GM18505 (cell line): Measurements from ENCODE around the gene RRP8.

Source experiments
- ATAC-seq: cut with Tn5 transposase; IDR thresholded peaks from one replicate; pipeline ENCODE4 v1.9.1; 2021; ENCODE audit not compliant: unreplicated experiment
- POLR2A ChIP-seq: IDR thresholded peaks from 4 replicates; pipeline ENCODE4 v1.6.1; 2011; ENCODE audit warnings: borderline replicate concordance; ENCODE audit not compliant: insufficient read depth, insufficient read length; ENCODE audit errors: extremely low read depth

RRP8 gene

DNA sequence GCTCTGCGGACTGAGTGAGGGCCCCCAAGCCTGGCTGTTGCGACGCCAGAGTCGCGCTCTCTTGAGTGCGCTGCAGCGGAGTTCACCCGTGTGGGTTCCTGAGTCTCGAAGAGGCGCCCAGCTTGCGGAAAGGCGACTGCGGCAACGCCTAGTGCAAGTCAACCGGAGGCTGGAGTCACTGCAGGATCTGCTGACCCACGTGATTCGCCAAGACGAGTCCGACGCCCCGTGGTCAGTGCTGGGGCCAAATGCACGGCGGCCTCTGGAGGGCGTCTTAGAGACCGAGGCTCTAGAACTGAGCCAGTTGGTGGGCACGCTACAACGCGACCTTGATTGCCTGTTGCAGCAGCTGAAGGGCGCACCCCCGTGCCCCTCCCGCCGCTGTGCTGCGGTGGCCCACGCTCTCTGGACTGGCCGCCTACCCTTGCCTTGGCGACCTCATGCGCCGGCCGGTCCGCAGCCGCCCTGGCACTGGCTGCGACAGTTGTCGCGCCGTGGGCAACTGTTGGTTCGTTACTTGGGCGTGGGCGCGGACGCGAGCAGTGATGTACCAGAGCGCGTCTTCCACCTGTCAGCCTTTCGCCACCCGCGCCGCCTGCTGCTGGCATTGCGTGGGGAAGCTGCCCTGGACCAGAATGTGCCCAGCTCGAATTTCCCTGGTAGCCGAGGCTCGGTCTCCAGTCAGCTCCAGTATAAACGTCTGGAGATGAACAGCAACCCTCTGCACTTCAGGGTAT is 32.6 kb downstream of the RRP8 start:
- no peak for TF ChIP-seq POLR2A
- no peak for ATAC-seq

GRCh38 chr11:6569706-6570105 is 33.7 kb downstream of the RRP8 start:
- no peak for ATAC-seq
- TF ChIP-seq POLR2A = no peak

- TF ChIP-seq POLR2A = no peak
- ATAC-seq = no peak
Observed at GRCh38 chr11:6568191-6568918, 35.1 kb downstream of the RRP8 start.

GRCh38 chr11:6567371-6567745 is 36.1 kb downstream of the RRP8 start:
- no peak for ATAC-seq
- TF ChIP-seq POLR2A = no peak

GRCh38 chr11:6566704-6567370 is 36.6 kb downstream of the RRP8 start:
- TF ChIP-seq POLR2A = no peak
- ATAC-seq = no peak

GRCh38 chr11:6565988-6566703 is 37.3 kb downstream of the RRP8 start:
- no peak for ATAC-seq

DNA sequence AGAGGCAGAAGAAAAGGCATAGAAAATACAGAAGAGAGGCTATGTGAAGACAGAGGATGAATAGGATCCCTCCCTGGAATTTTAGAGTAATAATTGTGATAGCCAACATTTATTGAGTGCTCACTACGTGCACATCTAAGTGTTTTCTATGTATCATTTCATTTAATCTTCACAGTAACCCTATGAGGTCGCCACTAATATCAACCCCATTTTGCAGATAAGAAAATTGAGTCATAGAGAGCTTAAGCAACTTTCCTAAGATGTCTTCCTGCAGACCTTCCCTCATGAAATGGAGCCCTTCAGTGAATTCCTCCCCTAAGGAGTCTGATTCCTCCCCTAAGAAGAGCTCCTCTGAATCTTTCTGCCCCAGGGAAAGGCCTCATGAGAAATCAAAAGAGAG is 38.1 kb downstream of the RRP8 start:
- no peak for ATAC-seq
- TF ChIP-seq POLR2A = no peak

More at GRCh38 chr11:6565988-6566703, 37.3 kb downstream of the RRP8 start:
- TF ChIP-seq POLR2A = no peak

- TF ChIP-seq POLR2A = no peak
- ATAC-seq = no peak
Observed at GRCh38 chr11:6563667-6564066, 39.7 kb downstream of the RRP8 start.

DNA sequence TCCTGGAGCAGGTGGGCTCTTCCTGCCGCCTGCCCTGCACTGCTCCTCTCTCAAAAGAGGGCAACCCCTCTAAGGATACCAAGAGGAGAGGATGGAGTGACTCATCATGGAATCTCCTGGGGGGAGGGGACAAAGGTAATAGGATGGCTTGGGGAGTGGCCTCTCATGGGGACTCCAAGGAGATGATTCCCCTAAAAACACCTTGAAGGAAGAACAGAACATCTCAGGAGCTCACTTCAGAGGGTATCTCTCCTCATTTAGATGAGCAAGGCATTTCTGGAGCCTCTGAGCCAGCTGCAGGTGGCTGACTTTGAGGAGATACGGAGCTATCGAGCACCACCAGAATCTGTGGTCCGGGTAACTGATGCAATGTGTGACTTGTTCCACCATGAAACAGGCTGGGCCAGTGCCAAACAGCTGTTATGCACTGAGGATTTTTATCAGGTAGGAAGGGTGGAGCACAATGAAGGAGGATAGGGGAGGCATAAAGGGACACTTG is 40.2 kb downstream of the RRP8 start:
- no peak for ATAC-seq
- no peak for TF ChIP-seq POLR2A

DNA sequence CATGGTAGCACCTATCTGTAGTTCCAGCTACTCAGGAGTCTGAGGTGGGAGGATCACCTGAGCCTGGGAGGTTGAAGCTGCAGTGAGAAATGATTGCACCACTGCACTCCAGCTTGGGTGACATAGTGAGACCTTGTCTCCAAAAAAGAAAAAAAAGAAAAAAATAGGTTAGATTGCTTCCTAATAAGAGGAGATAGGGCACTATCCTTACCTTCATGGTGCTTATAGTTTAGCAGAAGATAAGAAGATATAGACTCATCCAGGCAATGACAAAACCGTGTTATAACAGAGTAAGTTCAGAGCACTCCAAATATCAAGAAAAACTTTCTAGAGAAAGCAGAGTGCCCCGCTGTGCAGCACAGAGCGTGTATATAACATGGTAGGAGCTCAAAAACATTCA is 42.1 kb downstream of the RRP8 start:
- TF ChIP-seq POLR2A = no peak
- ATAC-seq = no peak

DNA sequence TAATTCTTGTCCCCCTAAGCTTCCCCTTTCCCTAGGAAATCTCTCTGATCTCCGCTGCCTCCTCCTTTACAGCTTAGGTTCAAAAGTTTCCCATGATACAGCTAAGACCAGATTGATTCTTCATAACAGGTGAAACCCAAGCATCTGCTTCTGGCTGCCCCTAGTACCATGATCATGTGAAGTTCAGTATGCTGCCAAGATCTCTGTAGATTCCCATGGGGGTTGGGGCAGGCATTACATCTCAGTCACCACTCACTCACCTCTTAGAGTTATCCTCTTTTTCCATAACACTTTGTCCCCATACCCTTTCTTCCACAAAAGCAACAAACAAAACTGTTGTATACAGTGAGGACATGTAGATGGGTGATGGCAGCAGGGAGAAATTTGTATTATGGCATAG is 44.0 kb downstream of the RRP8 start:
- no peak for ATAC-seq
- no peak for TF ChIP-seq POLR2A

GRCh38 chr11:6557761-6558674 is 45.4 kb downstream of the RRP8 start:
- ATAC-seq = no peak
- TF ChIP-seq POLR2A = no peak
